Neural cell (in vitro differentiated cells): ENCODE results near the gene NR2E1. TPM values are rescaled to one million over a fixed set of nuclear protein-coding genes. Genes with fewer than 3 reads are reported as not detected.

Source experiments
- H2AFZ ChIP-seq: fragments of 200-600, 300-800 bp; sonication (generic), shearing (Covaris generic); 2 replicates; pipeline ENCODE4 v1.6.0; 2014; ENCODE audit warnings: low read depth, mild to moderate bottlenecking, antibody characterized with exemption, low read length, moderate library complexity
- H3F3A ChIP-seq: fragments of 200-600 bp; shearing (Covaris generic); 2 replicates; pipeline ENCODE4 v1.6.1; 2016; ENCODE audit warnings: mild to moderate bottlenecking, moderate library complexity, mixed read lengths, antibody characterized with exemption, low read length; ENCODE audit not compliant: insufficient read depth, poor library complexity, severe bottlenecking
- H3K27ac ChIP-seq: fragments of 200-600, 300-800 bp; sonication (generic), shearing (Covaris generic); 2 replicates; pipeline ENCODE4 v1.5.1; 2014; ENCODE audit warnings: mild to moderate bottlenecking, low read length, moderate library complexity
- H3K27me3 ChIP-seq: fragments of 300-800, 200-600 bp; sonication (generic), shearing (Covaris generic); 2 replicates; pipeline ENCODE4 v1.6.0; 2014; ENCODE audit warnings: mild to moderate bottlenecking, low read depth, low read length, moderate library complexity; ENCODE audit not compliant: insufficient read depth
- H3K36me3 ChIP-seq: fragments of 300-800, 200-600 bp; sonication (generic), shearing (Covaris generic); 2 replicates; pipeline ENCODE4 v1.5.1; 2014; ENCODE audit warnings: mild to moderate bottlenecking, antibody characterized with exemption, low read length, moderate library complexity; ENCODE audit not compliant: insufficient read depth
- H3K4me2 ChIP-seq: fragments of 300-800, 200-600 bp; sonication (generic), shearing (Covaris generic); 2 replicates; pipeline ENCODE4 v1.6.0; 2014; ENCODE audit warnings: mild to moderate bottlenecking, low read length
- H3K4me3 ChIP-seq: fragments of 300-800, 200-600 bp; sonication (generic), shearing (Covaris generic); 2 replicates; pipeline ENCODE4 v1.5.1; 2014; ENCODE audit warnings: mild to moderate bottlenecking, low read length, moderate library complexity
- H3K79me2 ChIP-seq: fragments of 200-600 bp; shearing (Covaris generic); replicated peaks from 2 replicates; pipeline ENCODE4 v1.6.0; 2014; ENCODE audit warnings: mild to moderate bottlenecking, low read length, moderate library complexity; ENCODE audit not compliant: insufficient read depth
- H3K9ac ChIP-seq: fragments of 300-800, 200-600 bp; sonication (generic), shearing (Covaris generic); 2 replicates; pipeline ENCODE4 v1.6.1; 2016; ENCODE audit warnings: mild to moderate bottlenecking, low read length, mixed read lengths
- H3K9me2 ChIP-seq: fragments of 200-600 bp; shearing (Covaris generic); 2 replicates; pipeline ENCODE4 v1.6.1; 2016; ENCODE audit warnings: mild to moderate bottlenecking, low read length, mixed read lengths; ENCODE audit not compliant: insufficient read depth
- H3K9me3 ChIP-seq: fragments of 200-600, 300-800 bp; sonication (generic), shearing (Covaris generic); 2 replicates; pipeline ENCODE4 v1.6.1; 2016; ENCODE audit warnings: mild to moderate bottlenecking, mixed run types, low read length, moderate library complexity, mixed read lengths
- H4K20me1 ChIP-seq: fragments of 200-600 bp; shearing (Covaris generic); 2 replicates; pipeline ENCODE4 v1.6.1; 2016; ENCODE audit warnings: mild to moderate bottlenecking, mixed run types; ENCODE audit not compliant: insufficient read depth
- CTCF ChIP-seq: fragments of 450-650 bp; IDR thresholded peaks from 2 replicates; pipeline ENCODE4 v1.5.1; 2014; ENCODE audit warnings: antibody characterized with exemption, mild to moderate bottlenecking, moderate library complexity; ENCODE audit not compliant: poor library complexity, severe bottlenecking
- EP300 ChIP-seq: fragments of 450-650 bp; conservative IDR thresholded peaks from 2 replicates; pipeline ENCODE4 v1.6.1; 2014; ENCODE audit warnings: antibody characterized with exemption, mild to moderate bottlenecking, moderate library complexity; ENCODE audit not compliant: poor library complexity, severe bottlenecking
- EZH2 ChIP-seq: fragments of 200-600, 300-800 bp; shearing (Covaris generic), sonication (generic); IDR thresholded peaks from 2 replicates; pipeline ENCODE4 v1.6.1; 2014; ENCODE audit warnings: antibody characterized with exemption, low read length, borderline replicate concordance, mild to moderate bottlenecking; ENCODE audit not compliant: insufficient read depth, poor library complexity, severe bottlenecking
- MXI1 ChIP-seq: fragments of 450-650 bp; conservative IDR thresholded peaks from 2 replicates; pipeline ENCODE4 v1.6.1; 2014; ENCODE audit warnings: antibody characterized with exemption, mild to moderate bottlenecking; ENCODE audit not compliant: poor library complexity, severe bottlenecking
- RAD21 ChIP-seq: fragments of 450-650 bp; conservative IDR thresholded peaks from 2 replicates; pipeline ENCODE4 v1.6.1; 2014; ENCODE audit warnings: antibody characterized with exemption, mild to moderate bottlenecking, moderate library complexity
- REST ChIP-seq: IDR thresholded peaks from 2 replicates; pipeline ENCODE4 v1.6.1; 2012; ENCODE audit warnings: borderline replicate concordance
- SMC3 ChIP-seq: fragments of 450-650 bp; conservative IDR thresholded peaks from 2 replicates; pipeline ENCODE4 v1.6.1; 2014; ENCODE audit warnings: antibody characterized with exemption, mild to moderate bottlenecking, moderate library complexity; ENCODE audit not compliant: poor library complexity
- TAF1 ChIP-seq: IDR thresholded peaks from 2 replicates; pipeline ENCODE4 v1.6.1; 2012; ENCODE audit warnings: low read depth
- polyA plus RNA-seq: library from polyadenylated mRNA; depleted of rRNA; stranded (reverse); fragments of >200 nt; gene quantifications from 2 replicates; pipeline ENCODE4 v1.2.3, GENCODE V29; 2014

The NR2E1 gene
- polyA plus RNA-seq, 1 donor from 2014 or later = 1.3 TPM

- Histone ChIP-seq H3K9ac (no peak overlapping the region), H3K79me2 (peaks cover 39% of the 10 kb centered on the region), H2AFZ (no peak overlapping the region), H3K36me3 (no peaks in the 10 kb centered on the region), H3K4me2 (no peak overlapping the region), H3K9me3 (no peaks in the 10 kb centered on the region), H3K4me3 (peak overlapping the region; percentile 61), H3K27me3 (peaks cover 100% of the 10 kb centered on the region), H3K27ac (no peak overlapping the region), H4K20me1 (no peaks in the 10 kb centered on the region), H3K9me2 (no peaks in the 10 kb centered on the region), H3F3A (no peaks in the 10 kb centered on the region)
- TF ChIP-seq REST (no peak), EP300 (no peak), CTCF (no peak), SMC3 (no peak), MXI1 (no peak), EZH2 (no peak), RAD21 (no peak), TAF1 (no peak)
Observed at GRCh38 chr6:108163644-108164542, 1.9 kb upstream of the NR2E1 start.

GRCh38 chr6:108164543-108164814, 1.3 kb upstream of the NR2E1 start:
- H3K27me3 ChIP-seq = peaks cover 100% of the 10 kb centered on the region
- no peak overlapping the region for H3K27ac ChIP-seq
- H3K4me3 ChIP-seq = peak overlapping the region; percentile 61
- no peak overlapping the region for H2AFZ ChIP-seq
- H3K9me3 ChIP-seq = no peaks in the 10 kb centered on the region
- no peaks in the 10 kb centered on the region for H3F3A ChIP-seq
- TF ChIP-seq MXI1 = no peak
- TF ChIP-seq RAD21 = no peak
- no peak for TF ChIP-seq REST
- no peak for TF ChIP-seq SMC3
- no peak for TF ChIP-seq TAF1
- no peaks in the 10 kb centered on the region for H3K36me3 ChIP-seq
- peaks cover 43% of the 10 kb centered on the region for H3K79me2 ChIP-seq
- H4K20me1 ChIP-seq = no peaks in the 10 kb centered on the region
- H3K4me2 ChIP-seq = no peak overlapping the region
- no peak overlapping the region for H3K9ac ChIP-seq
- no peaks in the 10 kb centered on the region for H3K9me2 ChIP-seq
